HG02798 (cell line): ENCODE results near the gene MAPRE3.

Source experiments
- ATAC-seq: cut with Tn5 transposase; IDR thresholded peaks from one replicate; pipeline ENCODE4 v1.9.1; 2021; ENCODE audit warnings: mild to moderate bottlenecking; ENCODE audit not compliant: unreplicated experiment, poor library complexity

The MAPRE3 gene

DNA sequence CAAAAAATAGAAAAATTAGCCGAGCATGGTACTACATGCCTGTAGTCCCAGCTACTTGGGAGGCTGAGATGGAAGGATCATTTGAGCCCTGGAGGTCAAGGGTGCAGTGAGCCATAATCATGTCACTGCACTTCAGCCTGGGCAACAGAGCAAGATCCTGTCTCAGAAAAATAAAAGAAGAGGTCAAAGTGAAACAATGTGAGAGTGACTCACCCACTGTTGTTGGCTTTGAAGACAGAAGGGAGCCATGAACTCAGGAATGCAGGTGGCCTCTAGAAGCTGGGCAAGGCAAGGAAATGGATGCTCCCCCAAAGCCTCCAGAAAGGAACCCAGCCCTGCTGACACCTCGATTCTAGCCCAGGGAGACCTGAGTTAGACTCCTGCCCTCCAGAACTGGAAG, 58.6 kb downstream of the MAPRE3 start:
- ATAC-seq: no peak

GRCh38 chr2:27032495-27033252, 62.2 kb downstream of the MAPRE3 start, which contains the start of gene TMEM214:
TMEM214 (plus strand) TSS chr2:27032965; CDS start chr2:27033016, 51 bp downstream.
- ATAC-seq: peak; percentile 95

GRCh38 chr2:27033253-27033852, 62.9 kb downstream of the MAPRE3 start:
- ATAC-seq: no peak

GRCh38 chr2:27038012-27038411, 67.6 kb downstream of the MAPRE3 start:
- no peak for ATAC-seq

DNA sequence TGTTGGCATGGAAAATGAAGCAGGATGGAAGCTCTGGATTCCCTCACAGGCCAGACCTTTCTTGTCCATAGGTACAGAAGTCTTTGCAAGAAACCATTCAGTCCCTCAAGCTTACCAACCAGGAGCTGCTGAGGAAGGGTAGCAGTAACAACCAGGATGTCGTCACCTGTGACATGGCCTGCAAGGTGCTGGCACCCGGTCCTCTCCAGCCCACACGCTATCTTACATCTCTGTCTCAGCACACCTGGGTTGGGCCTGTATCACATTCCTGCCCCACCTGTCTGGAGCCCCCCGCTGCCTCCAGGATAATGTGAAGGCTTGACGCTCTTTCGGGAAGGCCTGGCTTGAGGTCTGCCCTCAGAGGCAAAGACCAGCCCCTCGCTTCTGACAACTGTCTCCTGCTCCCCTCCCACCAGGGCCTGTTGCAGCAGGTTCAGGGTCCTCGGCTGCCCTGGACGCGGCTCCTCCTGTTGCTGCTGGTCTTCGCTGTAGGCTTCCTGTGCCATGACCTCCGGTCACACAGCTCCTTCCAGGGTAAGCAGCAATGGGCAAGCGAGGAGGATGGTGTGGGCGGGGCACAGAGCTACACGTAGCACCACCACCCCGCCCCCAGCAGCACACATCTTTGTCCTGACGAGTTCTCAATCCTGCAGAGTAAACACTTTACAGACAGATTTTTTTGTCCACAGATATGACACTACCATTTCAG, 68.3 kb downstream of the MAPRE3 start:
- no peak for ATAC-seq

DNA sequence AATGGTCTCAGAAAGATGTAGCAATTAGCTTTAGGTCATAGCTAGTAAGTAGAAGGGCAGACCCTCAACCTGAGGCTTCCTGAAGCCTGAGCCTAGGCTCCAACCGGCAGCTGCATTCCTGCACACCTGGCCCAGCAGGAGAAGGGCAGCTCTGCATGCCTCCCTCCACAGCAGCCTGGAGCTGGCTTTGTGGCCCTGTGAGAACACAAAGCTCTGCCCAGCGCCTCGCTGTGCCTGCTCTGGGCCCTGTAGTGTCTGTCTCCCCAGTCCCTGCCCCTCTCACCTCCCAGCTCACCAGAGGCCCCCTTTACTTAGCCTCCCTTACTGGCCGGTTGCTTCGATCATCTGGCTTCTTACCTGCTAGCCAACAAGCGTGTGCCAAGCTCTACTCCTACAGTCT, 69.0 kb downstream of the MAPRE3 start:
- no peak for ATAC-seq

DNA sequence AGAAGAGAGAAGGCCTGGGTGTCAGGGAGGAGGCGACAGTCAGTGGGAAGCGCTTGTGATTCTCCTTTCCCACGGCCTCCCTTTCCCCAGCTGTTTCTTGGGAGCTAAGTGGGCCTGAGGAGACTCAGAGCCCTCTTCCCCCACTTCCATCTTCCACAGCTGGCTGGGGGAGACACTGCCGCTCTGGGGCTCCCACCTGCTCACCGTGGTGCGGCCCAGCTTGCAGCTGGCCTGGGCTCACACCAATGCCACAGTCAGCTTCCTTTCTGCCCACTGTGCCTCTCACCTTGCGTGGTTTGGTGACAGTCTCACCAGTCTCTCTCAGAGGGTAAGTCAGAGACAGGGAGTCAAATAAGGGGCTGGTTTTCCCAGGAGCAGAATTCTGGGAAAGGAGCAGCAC, 69.4 kb downstream of the MAPRE3 start:
- no peak for ATAC-seq

- ATAC-seq: no peak
Measured at GRCh38 chr2:27040282-27040681, 69.8 kb downstream of the MAPRE3 start.

GRCh38 chr2:27041752-27042151, 71.3 kb downstream of the MAPRE3 start:
- ATAC-seq: peak; percentile 23

GRCh38 chr2:27042159-27042661, 71.8 kb downstream of the MAPRE3 start:
- ATAC-seq: peak; percentile 41

DNA sequence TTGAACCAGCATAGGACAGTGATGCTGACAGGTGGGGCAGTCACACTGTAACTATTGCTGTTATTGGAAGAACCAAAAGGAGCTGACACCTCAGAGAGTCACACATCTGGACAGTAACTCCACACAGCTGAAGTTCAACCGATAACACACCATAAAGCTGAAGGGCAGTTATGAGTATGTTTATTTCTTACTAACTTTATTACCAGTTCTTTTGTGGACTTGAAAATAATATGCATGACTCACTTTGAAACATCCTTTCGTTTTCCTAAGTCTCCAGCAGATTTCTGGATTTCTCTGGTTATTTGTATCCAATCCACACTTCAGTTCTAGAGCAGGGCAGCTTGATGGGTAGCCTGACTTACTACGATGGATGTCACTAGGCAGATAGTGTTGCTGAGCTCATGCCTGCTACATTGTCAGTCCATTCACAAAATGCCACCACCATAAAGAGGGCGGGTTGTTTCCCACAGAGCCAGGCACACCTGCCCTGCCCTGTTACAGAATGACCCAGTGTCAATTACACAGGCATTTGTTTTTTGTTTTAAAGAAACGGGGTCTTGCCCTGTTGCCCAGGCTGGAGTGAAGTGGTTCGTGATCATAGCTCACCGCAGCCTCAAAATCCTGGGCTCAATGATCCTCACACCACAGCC, 72.7 kb downstream of the MAPRE3 start:
- ATAC-seq: no peak

- peak; percentile 17 for ATAC-seq
Measured at GRCh38 chr2:27049422-27050280, 79.2 kb downstream of the MAPRE3 start.

- ATAC-seq: peak; percentile 65
Measured at GRCh38 chr2:27050281-27050995, 80.0 kb downstream of the MAPRE3 start.

- peak; percentile 73 for ATAC-seq
Measured at GRCh38 chr2:27050996-27051901, 80.8 kb downstream of the MAPRE3 start, which contains the start of gene AGBL5. AGBL5 (plus strand) TSS chr2:27051668; CDS start chr2:27052959, 1,291 bp downstream.

DNA sequence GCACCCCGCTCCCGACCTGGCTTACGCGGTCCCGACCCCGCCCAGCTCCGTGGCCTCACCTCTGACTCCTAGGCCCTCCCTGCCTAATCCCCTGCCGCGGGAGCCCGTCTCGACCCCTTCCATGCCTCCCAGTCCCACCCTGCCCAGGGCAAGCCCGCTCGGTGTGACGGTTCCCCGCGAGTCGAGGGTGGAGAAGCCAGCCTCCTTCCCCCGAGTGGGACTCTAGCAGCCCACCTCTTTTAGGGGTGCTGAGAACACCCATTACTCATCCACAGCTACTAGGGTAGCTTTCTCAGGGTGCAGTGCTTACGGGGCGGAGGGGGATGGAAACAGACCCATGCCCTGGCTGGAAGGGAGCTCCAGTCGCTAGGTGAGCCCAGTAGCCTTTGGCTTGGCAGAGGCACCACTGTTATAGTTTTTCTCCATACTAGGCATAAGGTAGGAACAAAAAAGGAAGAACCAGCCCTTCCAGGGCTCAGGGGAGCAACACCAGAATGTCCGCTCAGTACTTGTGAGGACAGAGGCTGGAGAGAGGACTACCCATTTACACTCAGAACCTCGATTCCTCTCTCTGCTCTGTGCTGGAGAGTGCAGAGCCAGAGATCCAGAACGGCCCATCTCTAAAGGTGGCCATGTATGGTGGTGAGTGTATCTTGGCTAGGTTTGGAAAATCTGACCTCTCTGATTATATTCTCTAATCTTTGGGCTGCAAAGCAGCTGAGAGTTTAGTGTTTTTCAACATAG, 81.6 kb downstream of the MAPRE3 start:
- ATAC-seq: no peak

DNA sequence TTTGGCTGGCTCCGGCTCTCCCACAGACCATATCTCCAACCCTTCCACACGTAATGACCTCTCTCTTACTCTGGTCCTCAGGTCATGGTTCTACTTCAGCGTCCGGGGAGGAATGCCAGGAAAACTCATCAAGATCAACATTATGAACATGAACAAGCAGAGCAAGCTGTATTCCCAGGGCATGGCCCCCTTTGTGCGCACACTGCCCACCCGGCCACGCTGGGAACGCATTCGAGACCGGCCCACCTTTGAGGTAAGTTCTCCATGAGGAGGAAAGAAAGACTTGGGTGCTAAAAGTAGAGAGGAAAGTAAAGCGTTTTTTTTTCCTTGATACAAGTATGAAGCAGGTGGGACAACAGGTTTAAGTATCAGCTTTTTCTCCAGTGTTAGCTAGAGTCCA, 82.9 kb downstream of the MAPRE3 start:
- no peak for ATAC-seq

DNA sequence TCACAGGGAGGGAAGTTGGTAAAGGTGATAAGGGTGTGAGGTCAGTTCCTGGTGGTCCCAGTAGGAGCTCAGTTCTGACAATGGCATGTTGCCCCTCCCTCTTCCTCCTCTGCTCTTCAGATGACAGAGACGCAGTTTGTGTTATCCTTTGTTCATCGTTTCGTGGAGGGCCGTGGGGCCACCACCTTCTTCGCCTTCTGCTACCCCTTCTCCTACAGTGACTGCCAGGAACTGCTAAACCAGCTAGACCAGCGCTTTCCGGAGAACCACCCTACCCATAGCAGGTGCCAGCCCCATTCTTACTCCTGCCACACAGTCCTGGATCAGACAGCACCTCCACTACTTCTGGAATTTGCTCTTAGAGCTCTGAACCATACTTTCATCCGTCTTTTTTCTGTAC, 83.3 kb downstream of the MAPRE3 start:
- no peak for ATAC-seq
